PFSK-1 (cell line): ENCODE results near the gene MRPS30.

ENCODE experiments used
- FOXP2 ChIP-seq: optimal IDR thresholded peaks from 2 replicates; pipeline ENCODE3; 2011; ENCODE audit warnings: borderline replicate concordance, control low read depth, inconsistent platforms; ENCODE audit not compliant: insufficient read depth; ENCODE audit errors: extremely low read length, extremely low read depth
- POLR2AphosphoS5 ChIP-seq: IDR thresholded peaks from 2 replicates; pipeline ENCODE4 v1.6.1; 2012; ENCODE audit warnings: low read depth, mild to moderate bottlenecking, control low read depth, low read length, moderate library complexity
- SIN3A ChIP-seq: IDR thresholded peaks from 2 replicates; pipeline ENCODE4 v1.6.1; 2012; ENCODE audit warnings: mild to moderate bottlenecking, low read length, moderate library complexity, borderline replicate concordance; ENCODE audit not compliant: insufficient read depth
- TAF1 ChIP-seq: IDR thresholded peaks from 2 replicates; pipeline ENCODE4 v1.6.1; 2012; ENCODE audit warnings: low read length, control low read depth, borderline replicate concordance; ENCODE audit not compliant: insufficient read depth
- TF ChIP-seq, protein P1 (sequence below), 2 experiments: IDR thresholded peaks; 2 replicates each; pipeline versions ENCODE4 v1.6.1 to v1.8.0; 2011 to 2012; ENCODE audit warnings: low read depth in 2 of 2, low read length in 2 of 2, control low read depth in 1 of 2, inconsistent platforms in 1 of 2, mild to moderate bottlenecking in 1 of 2, moderate library complexity in 1 of 2; ENCODE audit not compliant: insufficient read depth in 1 of 2

Gene MRPS30

DNA sequence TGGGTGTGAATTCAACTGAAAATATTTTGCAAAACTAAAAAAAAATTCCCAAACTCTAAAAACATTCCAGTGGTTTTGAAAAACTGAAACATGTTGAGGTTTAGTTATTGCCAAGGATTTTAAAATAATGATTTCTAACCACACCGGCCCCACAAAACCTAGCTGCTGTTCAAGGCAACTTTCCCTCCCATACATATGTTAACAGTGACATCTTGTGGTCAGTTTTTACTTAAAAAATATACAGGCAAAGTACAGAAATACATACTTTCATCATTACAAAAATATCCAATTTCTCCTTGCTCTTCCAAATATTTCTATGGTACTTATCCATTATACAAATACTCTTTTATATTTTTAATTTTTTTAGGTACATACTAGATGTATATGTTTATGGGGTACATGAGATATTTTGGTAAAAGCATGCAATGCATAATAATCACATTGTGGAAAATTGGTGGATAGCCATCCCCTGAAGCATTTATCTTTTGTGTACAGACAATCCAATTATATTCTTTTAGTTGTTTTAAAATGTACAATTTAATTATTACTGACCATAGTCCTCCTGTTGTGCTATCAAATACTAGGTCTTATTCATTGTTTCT lies 34.4 kb upstream of the MRPS30 start:
- no peak for TF ChIP-seq TAF1
- no peak for TF ChIP-seq SIN3A
- TF ChIP-seq FOXP2: no peak
- TF ChIP-seq, protein P1, sequence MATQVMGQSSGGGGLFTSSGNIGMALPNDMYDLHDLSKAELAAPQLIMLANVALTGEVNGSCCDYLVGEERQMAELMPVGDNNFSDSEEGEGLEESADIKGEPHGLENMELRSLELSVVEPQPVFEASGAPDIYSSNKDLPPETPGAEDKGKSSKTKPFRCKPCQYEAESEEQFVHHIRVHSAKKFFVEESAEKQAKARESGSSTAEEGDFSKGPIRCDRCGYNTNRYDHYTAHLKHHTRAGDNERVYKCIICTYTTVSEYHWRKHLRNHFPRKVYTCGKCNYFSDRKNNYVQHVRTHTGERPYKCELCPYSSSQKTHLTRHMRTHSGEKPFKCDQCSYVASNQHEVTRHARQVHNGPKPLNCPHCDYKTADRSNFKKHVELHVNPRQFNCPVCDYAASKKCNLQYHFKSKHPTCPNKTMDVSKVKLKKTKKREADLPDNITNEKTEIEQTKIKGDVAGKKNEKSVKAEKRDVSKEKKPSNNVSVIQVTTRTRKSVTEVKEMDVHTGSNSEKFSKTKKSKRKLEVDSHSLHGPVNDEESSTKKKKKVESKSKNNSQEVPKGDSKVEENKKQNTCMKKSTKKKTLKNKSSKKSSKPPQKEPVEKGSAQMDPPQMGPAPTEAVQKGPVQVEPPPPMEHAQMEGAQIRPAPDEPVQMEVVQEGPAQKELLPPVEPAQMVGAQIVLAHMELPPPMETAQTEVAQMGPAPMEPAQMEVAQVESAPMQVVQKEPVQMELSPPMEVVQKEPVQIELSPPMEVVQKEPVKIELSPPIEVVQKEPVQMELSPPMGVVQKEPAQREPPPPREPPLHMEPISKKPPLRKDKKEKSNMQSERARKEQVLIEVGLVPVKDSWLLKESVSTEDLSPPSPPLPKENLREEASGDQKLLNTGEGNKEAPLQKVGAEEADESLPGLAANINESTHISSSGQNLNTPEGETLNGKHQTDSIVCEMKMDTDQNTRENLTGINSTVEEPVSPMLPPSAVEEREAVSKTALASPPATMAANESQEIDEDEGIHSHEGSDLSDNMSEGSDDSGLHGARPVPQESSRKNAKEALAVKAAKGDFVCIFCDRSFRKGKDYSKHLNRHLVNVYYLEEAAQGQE (IDR thresholded peaks at IDR 0.05; ENCODE audit: insufficient read depth in 1 of 2, low read depth in 2 of 2, low read length in 2 of 2): no peak
- no peak for TF ChIP-seq POLR2AphosphoS5

DNA sequence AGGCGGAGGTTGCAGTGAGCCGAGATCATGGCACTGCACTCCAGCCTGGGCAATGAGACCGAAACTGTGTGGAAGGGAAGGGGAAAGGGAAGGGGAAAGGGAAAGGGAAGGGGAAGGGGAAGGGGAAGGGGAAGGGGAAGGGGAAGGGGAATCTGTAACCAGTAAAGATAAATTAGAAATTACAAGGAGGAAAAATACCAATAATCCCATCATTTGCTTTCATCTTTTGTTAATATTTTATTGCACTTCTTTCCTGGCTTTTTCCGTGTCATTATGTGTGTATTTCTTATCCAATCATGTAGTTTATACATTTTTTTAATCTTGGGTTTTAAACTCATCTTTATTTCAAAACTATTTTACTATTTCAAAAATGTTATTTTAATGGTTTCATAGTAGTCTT lies 29.6 kb upstream of the MRPS30 start:
- TF ChIP-seq SIN3A (no peak), TAF1 (no peak), POLR2AphosphoS5 (no peak), FOXP2 (no peak)
- TF ChIP-seq, protein P1 (IDR thresholded peaks at IDR 0.05; ENCODE audit: insufficient read depth in 1 of 2, low read depth in 2 of 2, low read length in 2 of 2): no peak

DNA sequence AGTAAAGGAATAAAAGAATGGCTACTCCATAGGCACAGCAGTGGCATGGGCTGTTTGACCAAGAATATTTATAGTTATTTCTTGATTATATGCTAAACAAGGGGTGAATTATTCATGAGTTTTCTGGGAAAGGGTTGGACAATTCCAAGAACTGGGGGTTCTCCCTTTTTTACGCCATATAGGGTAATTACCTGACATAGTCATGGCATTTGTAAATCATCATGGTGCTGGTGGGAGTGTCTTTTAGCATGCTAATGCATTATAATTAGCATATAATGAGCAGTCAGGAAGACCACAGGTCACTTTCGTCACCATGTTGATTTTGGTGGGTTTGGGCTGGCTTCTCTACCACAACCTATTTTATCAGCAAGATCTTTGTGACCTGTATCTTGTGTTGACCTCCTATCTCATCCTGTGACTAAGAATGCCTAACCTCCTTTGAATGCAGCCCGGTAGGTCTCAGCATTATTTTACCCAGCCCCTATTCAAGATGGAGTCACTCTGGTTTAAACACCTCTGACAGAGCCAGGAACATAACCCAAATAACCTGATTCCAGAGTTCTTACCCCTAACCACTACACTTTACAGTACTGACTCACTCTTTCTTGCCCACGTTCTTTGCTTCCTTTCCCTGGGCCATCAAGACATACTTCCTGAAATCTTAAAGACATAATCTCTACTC lies 25.0 kb upstream of the MRPS30 start:
- TF ChIP-seq TAF1 (no peak), POLR2AphosphoS5 (no peak), SIN3A (no peak), FOXP2 (no peak)
- TF ChIP-seq, protein P1 (IDR thresholded peaks at IDR 0.05; ENCODE audit: insufficient read depth in 1 of 2, low read depth in 2 of 2, low read length in 2 of 2): no peak

DNA sequence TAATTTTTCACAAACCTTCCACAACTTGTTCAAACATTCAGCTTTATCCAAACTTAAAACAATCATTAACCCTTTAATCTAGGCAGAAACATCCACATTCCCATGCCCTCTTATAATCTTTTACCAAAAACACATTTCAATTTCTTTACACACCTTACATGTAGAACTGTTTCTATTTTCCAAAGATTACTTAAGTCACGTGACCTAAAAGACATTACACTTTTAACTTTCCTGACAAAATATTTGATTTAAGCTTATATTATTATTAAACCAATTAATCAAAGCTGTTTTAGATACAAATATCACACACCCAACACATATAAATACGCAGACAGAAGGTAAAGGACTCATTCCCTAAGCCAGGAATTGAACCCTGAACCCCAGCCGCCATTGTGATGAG lies 21.0 kb upstream of the MRPS30 start:
- no peak for TF ChIP-seq POLR2AphosphoS5

DNA sequence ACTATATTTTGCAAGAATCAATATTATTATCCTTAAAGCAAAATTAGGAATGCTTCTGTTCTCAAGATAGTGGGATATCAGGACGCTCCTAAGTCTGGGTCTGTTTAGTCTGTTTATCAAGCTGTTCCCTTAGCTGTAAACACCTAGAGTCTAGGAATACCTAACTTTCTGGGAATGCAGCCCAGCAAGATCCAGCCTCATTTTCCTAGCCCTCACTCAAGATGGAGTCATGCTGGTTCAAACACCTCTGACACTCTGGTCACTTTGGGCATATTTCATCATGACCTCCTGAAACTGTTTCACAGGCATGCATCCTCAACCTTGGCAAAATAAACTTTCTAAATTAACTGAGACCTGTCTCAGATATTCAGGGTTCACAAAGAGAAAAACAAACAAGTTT lies 14.4 kb upstream of the MRPS30 start:
- TF ChIP-seq TAF1: no peak
- TF ChIP-seq, protein P1 (IDR thresholded peaks at IDR 0.05; ENCODE audit: insufficient read depth in 1 of 2, low read depth in 2 of 2, low read length in 2 of 2): no peak
